GM23338 (cell line): ENCODE measurements around the gene SMAD3. TPM values are rescaled to one million over a fixed set of nuclear protein-coding genes. Genes with fewer than 3 reads are reported as not detected.

Experiments
- CREB1 ChIP-seq: fragments of 250-450 bp; sonication (Bioruptor Pico); IDR thresholded peaks from 2 replicates; pipeline ENCODE4 v1.5.0; 2020; ENCODE audit warnings: low read depth, mild to moderate bottlenecking, moderate library complexity
- EZH2 ChIP-seq: fragments of 200-600 bp; sonication (generic); IDR thresholded peaks from one replicate; pipeline ENCODE4 v1.8.0; 2017; ENCODE audit warnings: antibody characterized with exemption, mild to moderate bottlenecking, low read depth; ENCODE audit not compliant: unreplicated experiment
- EZH2phosphoT487 ChIP-seq: fragments of 200-600 bp; sonication (generic); IDR thresholded peaks from one replicate; pipeline ENCODE4 v1.8.1; 2018; ENCODE audit warnings: antibody characterized with exemption; ENCODE audit not compliant: unreplicated experiment
- NANOG ChIP-seq: IDR thresholded peaks from 2 replicates; pipeline ENCODE4 v1.6.1; 2016; ENCODE audit warnings: antibody characterized with exemption, borderline replicate concordance
- POLR2AphosphoS5 ChIP-seq: IDR thresholded peaks from 2 replicates; pipeline ENCODE4 v1.6.1; 2016; ENCODE audit warnings: antibody characterized with exemption, low read depth
- STAT1 ChIP-seq: IDR thresholded peaks from one replicate; pipeline ENCODE4 v1.6.1; 2016; ENCODE audit warnings: antibody characterized with exemption; ENCODE audit not compliant: unreplicated experiment
- ZNF114 ChIP-seq: fragments of 250-450 bp; sonication (Bioruptor Pico); IDR thresholded peaks from 2 replicates; pipeline ENCODE4 v1.5.0; 2020; ENCODE audit warnings: mild to moderate bottlenecking, moderate library complexity
- ZNF331 ChIP-seq: fragments of 250-450 bp; sonication (Bioruptor Pico); IDR thresholded peaks from 2 replicates; pipeline ENCODE4 v1.5.0; 2020; ENCODE audit warnings: low read depth, mild to moderate bottlenecking, moderate library complexity
- ZNF462 ChIP-seq: fragments of 250-450 bp; sonication (Bioruptor Pico); IDR thresholded peaks from 2 replicates; pipeline ENCODE4 v1.5.0; 2020; ENCODE audit warnings: mild to moderate bottlenecking, moderate library complexity
- polyA plus RNA-seq: library from polyadenylated mRNA; unstranded; fragments of >200 nt; fragmentation: Nextera tagmentation; extraction: Ambion mirVana; gene quantifications from 2 replicates; pipeline ENCODE4 v1.2.1, GENCODE V29; 2016
- total RNA-seq: library from RNA; depleted of rRNA; stranded (reverse); fragments of >200 nt; shearing (Covaris generic); gene quantifications from 2 replicates; pipeline ENCODE4 v1.2.3, GENCODE V29; 2014
- TF ChIP-seq, protein P1 (sequence below): IDR thresholded peaks from one replicate; pipeline ENCODE4 v1.6.1; 2018; ENCODE audit warnings: antibody characterized with exemption; ENCODE audit not compliant: unreplicated experiment

The SMAD3 gene
- total and polyA plus RNA-seq, 2 experiments from 2014 or later: 4.9 to 11.6 TPM

DNA sequence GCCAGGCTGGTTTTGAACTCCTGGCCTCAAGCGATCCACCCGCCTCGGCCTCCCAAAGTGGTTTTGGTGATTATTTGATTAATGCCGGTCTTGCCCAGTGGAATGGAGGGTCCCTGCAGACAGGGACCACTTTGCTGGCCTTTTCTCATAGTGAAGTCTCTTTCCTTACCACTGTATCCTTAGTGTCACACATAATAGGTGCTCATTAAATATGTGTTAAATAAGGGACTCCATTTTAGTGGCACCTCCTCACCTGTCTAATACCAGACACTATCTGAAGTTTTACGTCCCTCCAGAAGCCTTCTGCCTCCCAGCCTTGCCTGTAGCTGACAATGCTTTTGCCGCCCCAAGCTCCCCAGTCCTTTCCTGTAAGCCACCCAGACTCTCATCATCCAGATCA is 97.8 kb downstream of the SMAD3 start (continued):
- TF ChIP-seq ZNF462 (CRISPR knock-in tag) (no peak), EZH2phosphoT487 (no peak), EZH2 (no peak), ZNF114 (CRISPR knock-in tag) (no peak), ZNF331 (CRISPR knock-in tag) (no peak), POLR2AphosphoS5 (no peak), CREB1 (no peak), NANOG (no peak), STAT1 (no peak)
- TF ChIP-seq, protein P1, sequence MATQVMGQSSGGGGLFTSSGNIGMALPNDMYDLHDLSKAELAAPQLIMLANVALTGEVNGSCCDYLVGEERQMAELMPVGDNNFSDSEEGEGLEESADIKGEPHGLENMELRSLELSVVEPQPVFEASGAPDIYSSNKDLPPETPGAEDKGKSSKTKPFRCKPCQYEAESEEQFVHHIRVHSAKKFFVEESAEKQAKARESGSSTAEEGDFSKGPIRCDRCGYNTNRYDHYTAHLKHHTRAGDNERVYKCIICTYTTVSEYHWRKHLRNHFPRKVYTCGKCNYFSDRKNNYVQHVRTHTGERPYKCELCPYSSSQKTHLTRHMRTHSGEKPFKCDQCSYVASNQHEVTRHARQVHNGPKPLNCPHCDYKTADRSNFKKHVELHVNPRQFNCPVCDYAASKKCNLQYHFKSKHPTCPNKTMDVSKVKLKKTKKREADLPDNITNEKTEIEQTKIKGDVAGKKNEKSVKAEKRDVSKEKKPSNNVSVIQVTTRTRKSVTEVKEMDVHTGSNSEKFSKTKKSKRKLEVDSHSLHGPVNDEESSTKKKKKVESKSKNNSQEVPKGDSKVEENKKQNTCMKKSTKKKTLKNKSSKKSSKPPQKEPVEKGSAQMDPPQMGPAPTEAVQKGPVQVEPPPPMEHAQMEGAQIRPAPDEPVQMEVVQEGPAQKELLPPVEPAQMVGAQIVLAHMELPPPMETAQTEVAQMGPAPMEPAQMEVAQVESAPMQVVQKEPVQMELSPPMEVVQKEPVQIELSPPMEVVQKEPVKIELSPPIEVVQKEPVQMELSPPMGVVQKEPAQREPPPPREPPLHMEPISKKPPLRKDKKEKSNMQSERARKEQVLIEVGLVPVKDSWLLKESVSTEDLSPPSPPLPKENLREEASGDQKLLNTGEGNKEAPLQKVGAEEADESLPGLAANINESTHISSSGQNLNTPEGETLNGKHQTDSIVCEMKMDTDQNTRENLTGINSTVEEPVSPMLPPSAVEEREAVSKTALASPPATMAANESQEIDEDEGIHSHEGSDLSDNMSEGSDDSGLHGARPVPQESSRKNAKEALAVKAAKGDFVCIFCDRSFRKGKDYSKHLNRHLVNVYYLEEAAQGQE: no peak
